Neural cell (in vitro differentiated cells): ENCODE data around the gene FAM210B. TPM values are rescaled to one million over a fixed set of nuclear protein-coding genes. Genes with fewer than 3 reads are reported as not detected.

Source experiments
- H2AFZ ChIP-seq: fragments of 200-600, 300-800 bp; sonication (generic), shearing (Covaris generic); 2 replicates; pipeline ENCODE4 v1.6.0; 2014; ENCODE audit warnings: low read depth, mild to moderate bottlenecking, antibody characterized with exemption, low read length, moderate library complexity
- H3F3A ChIP-seq: fragments of 200-600 bp; shearing (Covaris generic); 2 replicates; pipeline ENCODE4 v1.6.1; 2016; ENCODE audit warnings: mild to moderate bottlenecking, moderate library complexity, mixed read lengths, antibody characterized with exemption, low read length; ENCODE audit not compliant: insufficient read depth, poor library complexity, severe bottlenecking
- H3K27ac ChIP-seq: fragments of 200-600, 300-800 bp; sonication (generic), shearing (Covaris generic); 2 replicates; pipeline ENCODE4 v1.5.1; 2014; ENCODE audit warnings: mild to moderate bottlenecking, low read length, moderate library complexity
- H3K27me3 ChIP-seq: fragments of 300-800, 200-600 bp; sonication (generic), shearing (Covaris generic); 2 replicates; pipeline ENCODE4 v1.6.0; 2014; ENCODE audit warnings: mild to moderate bottlenecking, low read depth, low read length, moderate library complexity; ENCODE audit not compliant: insufficient read depth
- H3K36me3 ChIP-seq: fragments of 300-800, 200-600 bp; sonication (generic), shearing (Covaris generic); 2 replicates; pipeline ENCODE4 v1.5.1; 2014; ENCODE audit warnings: mild to moderate bottlenecking, antibody characterized with exemption, low read length, moderate library complexity; ENCODE audit not compliant: insufficient read depth
- H3K4me2 ChIP-seq: fragments of 300-800, 200-600 bp; sonication (generic), shearing (Covaris generic); 2 replicates; pipeline ENCODE4 v1.6.0; 2014; ENCODE audit warnings: mild to moderate bottlenecking, low read length
- H3K4me3 ChIP-seq: fragments of 300-800, 200-600 bp; sonication (generic), shearing (Covaris generic); 2 replicates; pipeline ENCODE4 v1.5.1; 2014; ENCODE audit warnings: mild to moderate bottlenecking, low read length, moderate library complexity
- H3K79me2 ChIP-seq: fragments of 200-600 bp; shearing (Covaris generic); replicated peaks from 2 replicates; pipeline ENCODE4 v1.6.0; 2014; ENCODE audit warnings: mild to moderate bottlenecking, low read length, moderate library complexity; ENCODE audit not compliant: insufficient read depth
- H3K9ac ChIP-seq: fragments of 300-800, 200-600 bp; sonication (generic), shearing (Covaris generic); 2 replicates; pipeline ENCODE4 v1.6.1; 2016; ENCODE audit warnings: mild to moderate bottlenecking, low read length, mixed read lengths
- H3K9me2 ChIP-seq: fragments of 200-600 bp; shearing (Covaris generic); 2 replicates; pipeline ENCODE4 v1.6.1; 2016; ENCODE audit warnings: mild to moderate bottlenecking, low read length, mixed read lengths; ENCODE audit not compliant: insufficient read depth
- H3K9me3 ChIP-seq: fragments of 200-600, 300-800 bp; sonication (generic), shearing (Covaris generic); 2 replicates; pipeline ENCODE4 v1.6.1; 2016; ENCODE audit warnings: mild to moderate bottlenecking, mixed run types, low read length, moderate library complexity, mixed read lengths
- H4K20me1 ChIP-seq: fragments of 200-600 bp; shearing (Covaris generic); 2 replicates; pipeline ENCODE4 v1.6.1; 2016; ENCODE audit warnings: mild to moderate bottlenecking, mixed run types; ENCODE audit not compliant: insufficient read depth
- EP300 ChIP-seq: fragments of 450-650 bp; conservative IDR thresholded peaks from 2 replicates; pipeline ENCODE4 v1.6.1; 2014; ENCODE audit warnings: antibody characterized with exemption, mild to moderate bottlenecking, moderate library complexity; ENCODE audit not compliant: poor library complexity, severe bottlenecking
- EZH2 ChIP-seq: fragments of 200-600, 300-800 bp; shearing (Covaris generic), sonication (generic); IDR thresholded peaks from 2 replicates; pipeline ENCODE4 v1.6.1; 2014; ENCODE audit warnings: antibody characterized with exemption, low read length, borderline replicate concordance, mild to moderate bottlenecking; ENCODE audit not compliant: insufficient read depth, poor library complexity, severe bottlenecking
- MXI1 ChIP-seq: fragments of 450-650 bp; conservative IDR thresholded peaks from 2 replicates; pipeline ENCODE4 v1.6.1; 2014; ENCODE audit warnings: antibody characterized with exemption, mild to moderate bottlenecking; ENCODE audit not compliant: poor library complexity, severe bottlenecking
- POLR2AphosphoS5 ChIP-seq: IDR thresholded peaks from 2 replicates; pipeline ENCODE4 v1.6.1; 2012
- RAD21 ChIP-seq: fragments of 450-650 bp; conservative IDR thresholded peaks from 2 replicates; pipeline ENCODE4 v1.6.1; 2014; ENCODE audit warnings: antibody characterized with exemption, mild to moderate bottlenecking, moderate library complexity
- SMC3 ChIP-seq: fragments of 450-650 bp; conservative IDR thresholded peaks from 2 replicates; pipeline ENCODE4 v1.6.1; 2014; ENCODE audit warnings: antibody characterized with exemption, mild to moderate bottlenecking, moderate library complexity; ENCODE audit not compliant: poor library complexity
- TAF1 ChIP-seq: IDR thresholded peaks from 2 replicates; pipeline ENCODE4 v1.6.1; 2012; ENCODE audit warnings: low read depth
- polyA plus RNA-seq: library from polyadenylated mRNA; depleted of rRNA; stranded (reverse); fragments of >200 nt; gene quantifications from 2 replicates; pipeline ENCODE4 v1.2.3, GENCODE V29; 2014
- TF ChIP-seq, protein P1 (sequence below): fragments of 450-650 bp; IDR thresholded peaks from 2 replicates; pipeline ENCODE4 v1.5.1; 2014; ENCODE audit warnings: antibody characterized with exemption, mild to moderate bottlenecking, moderate library complexity; ENCODE audit not compliant: poor library complexity, severe bottlenecking
- TF ChIP-seq, protein P2 (sequence below): IDR thresholded peaks from 2 replicates; pipeline ENCODE4 v1.6.1; 2012; ENCODE audit warnings: borderline replicate concordance

FAM210B gene
- polyA plus RNA-seq, 1 donor from 2014 or later = 6.6 TPM

DNA sequence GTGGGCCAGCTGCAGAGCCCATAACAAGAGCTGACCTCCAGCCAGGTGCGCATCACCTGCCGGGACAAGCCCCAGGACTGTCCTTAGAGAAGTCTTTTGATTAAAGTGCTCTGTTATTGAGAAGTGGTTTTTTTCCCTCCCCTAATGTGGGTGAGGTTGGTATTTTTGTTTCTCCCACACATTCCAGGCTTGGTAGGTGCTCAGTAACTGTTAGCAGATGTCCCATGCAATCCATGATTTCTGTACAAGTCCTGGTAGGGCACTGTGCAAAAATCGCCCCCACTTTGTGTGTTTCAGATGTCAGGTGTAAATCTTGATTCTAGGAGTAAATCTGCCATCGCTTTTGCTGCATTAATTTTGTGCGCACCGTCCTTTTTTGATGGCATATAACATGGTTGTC lies 4.7 kb downstream of the FAM210B start:
- no peak overlapping the region for H3K9ac ChIP-seq
- no peak for TF ChIP-seq EZH2
- TF ChIP-seq, protein P1, sequence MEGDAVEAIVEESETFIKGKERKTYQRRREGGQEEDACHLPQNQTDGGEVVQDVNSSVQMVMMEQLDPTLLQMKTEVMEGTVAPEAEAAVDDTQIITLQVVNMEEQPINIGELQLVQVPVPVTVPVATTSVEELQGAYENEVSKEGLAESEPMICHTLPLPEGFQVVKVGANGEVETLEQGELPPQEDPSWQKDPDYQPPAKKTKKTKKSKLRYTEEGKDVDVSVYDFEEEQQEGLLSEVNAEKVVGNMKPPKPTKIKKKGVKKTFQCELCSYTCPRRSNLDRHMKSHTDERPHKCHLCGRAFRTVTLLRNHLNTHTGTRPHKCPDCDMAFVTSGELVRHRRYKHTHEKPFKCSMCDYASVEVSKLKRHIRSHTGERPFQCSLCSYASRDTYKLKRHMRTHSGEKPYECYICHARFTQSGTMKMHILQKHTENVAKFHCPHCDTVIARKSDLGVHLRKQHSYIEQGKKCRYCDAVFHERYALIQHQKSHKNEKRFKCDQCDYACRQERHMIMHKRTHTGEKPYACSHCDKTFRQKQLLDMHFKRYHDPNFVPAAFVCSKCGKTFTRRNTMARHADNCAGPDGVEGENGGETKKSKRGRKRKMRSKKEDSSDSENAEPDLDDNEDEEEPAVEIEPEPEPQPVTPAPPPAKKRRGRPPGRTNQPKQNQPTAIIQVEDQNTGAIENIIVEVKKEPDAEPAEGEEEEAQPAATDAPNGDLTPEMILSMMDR = no peak
- TF ChIP-seq EP300 = no peak
- no peak for TF ChIP-seq MXI1
- TF ChIP-seq SMC3 = no peak
- no peak for TF ChIP-seq POLR2AphosphoS5
- no peak for TF ChIP-seq RAD21
- TF ChIP-seq, protein P2, sequence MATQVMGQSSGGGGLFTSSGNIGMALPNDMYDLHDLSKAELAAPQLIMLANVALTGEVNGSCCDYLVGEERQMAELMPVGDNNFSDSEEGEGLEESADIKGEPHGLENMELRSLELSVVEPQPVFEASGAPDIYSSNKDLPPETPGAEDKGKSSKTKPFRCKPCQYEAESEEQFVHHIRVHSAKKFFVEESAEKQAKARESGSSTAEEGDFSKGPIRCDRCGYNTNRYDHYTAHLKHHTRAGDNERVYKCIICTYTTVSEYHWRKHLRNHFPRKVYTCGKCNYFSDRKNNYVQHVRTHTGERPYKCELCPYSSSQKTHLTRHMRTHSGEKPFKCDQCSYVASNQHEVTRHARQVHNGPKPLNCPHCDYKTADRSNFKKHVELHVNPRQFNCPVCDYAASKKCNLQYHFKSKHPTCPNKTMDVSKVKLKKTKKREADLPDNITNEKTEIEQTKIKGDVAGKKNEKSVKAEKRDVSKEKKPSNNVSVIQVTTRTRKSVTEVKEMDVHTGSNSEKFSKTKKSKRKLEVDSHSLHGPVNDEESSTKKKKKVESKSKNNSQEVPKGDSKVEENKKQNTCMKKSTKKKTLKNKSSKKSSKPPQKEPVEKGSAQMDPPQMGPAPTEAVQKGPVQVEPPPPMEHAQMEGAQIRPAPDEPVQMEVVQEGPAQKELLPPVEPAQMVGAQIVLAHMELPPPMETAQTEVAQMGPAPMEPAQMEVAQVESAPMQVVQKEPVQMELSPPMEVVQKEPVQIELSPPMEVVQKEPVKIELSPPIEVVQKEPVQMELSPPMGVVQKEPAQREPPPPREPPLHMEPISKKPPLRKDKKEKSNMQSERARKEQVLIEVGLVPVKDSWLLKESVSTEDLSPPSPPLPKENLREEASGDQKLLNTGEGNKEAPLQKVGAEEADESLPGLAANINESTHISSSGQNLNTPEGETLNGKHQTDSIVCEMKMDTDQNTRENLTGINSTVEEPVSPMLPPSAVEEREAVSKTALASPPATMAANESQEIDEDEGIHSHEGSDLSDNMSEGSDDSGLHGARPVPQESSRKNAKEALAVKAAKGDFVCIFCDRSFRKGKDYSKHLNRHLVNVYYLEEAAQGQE = no peak
- TF ChIP-seq TAF1 = no peak
- no peak overlapping the region for H3K4me2 ChIP-seq
- no peaks in the 10 kb centered on the region for H3K9me2 ChIP-seq
- H3K4me3 ChIP-seq = no peak overlapping the region
- no peaks in the 10 kb centered on the region for H3K36me3 ChIP-seq
- H3K27ac ChIP-seq = no peak overlapping the region
- no peaks in the 10 kb centered on the region for H3K79me2 ChIP-seq
- no peaks in the 10 kb centered on the region for H4K20me1 ChIP-seq
- no peaks in the 10 kb centered on the region for H3K27me3 ChIP-seq
- H3F3A ChIP-seq = no peaks in the 10 kb centered on the region
- no peak overlapping the region for H2AFZ ChIP-seq
- no peaks in the 10 kb centered on the region for H3K9me3 ChIP-seq

DNA sequence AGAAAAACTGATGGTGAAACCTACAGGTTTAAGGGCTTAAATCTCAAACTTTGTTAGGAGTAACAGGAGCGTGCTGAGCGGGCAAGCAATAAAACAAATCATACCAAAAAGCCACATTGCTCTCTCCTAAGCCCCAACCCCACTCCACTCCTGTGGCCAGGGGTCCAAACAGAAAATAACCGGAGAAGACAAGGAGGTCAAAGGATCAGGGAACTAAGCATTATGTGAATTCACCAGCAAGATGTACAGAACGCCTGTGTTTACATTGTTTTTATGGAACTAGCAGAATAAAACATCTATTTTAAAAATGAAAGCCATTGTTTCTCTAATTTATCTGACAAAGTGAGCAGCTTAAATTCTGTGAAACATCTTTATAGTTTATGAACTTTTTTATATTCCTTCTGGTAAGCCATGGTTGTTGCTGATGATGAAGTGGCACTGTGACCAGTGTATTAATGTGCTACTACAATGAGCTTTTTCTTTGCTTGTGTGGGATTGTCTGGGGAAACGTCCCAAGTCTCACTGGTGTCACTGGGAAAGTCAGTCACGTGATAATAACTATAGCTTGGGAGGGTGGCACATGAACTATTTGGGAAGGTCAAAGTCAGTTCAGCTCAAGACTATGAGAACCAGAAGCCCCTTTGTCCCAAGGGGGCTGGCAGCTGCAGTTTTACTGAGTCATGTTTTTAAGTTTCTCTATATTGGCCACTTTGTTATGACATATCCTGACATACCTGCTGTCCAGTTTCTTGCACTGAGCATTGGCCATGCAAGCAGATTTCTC lies 9.8 kb downstream of the FAM210B start:
- TF ChIP-seq, protein P1 = no peak
- TF ChIP-seq TAF1 = no peak
- no peak for TF ChIP-seq RAD21
- TF ChIP-seq POLR2AphosphoS5 = no peak
- no peak for TF ChIP-seq MXI1
- no peak for TF ChIP-seq EZH2
- no peak for TF ChIP-seq SMC3
- no peak for TF ChIP-seq EP300
- TF ChIP-seq, protein P2 = no peak
- Histone ChIP-seq H4K20me1 (no peaks in the 10 kb centered on the region), H3K9me2 (no peaks in the 10 kb centered on the region), H3K4me2 (no peak overlapping the region), H3K9ac (no peak overlapping the region), H2AFZ (no peak overlapping the region), H3K36me3 (no peaks in the 10 kb centered on the region), H3K9me3 (no peaks in the 10 kb centered on the region), H3K79me2 (no peaks in the 10 kb centered on the region), H3F3A (no peaks in the 10 kb centered on the region), H3K4me3 (no peak overlapping the region), H3K27ac (no peak overlapping the region), H3K27me3 (no peaks in the 10 kb centered on the region)
